ENCODE results near the gene PLCB4. TPM values are rescaled to one million over a fixed set of nuclear protein-coding genes. Genes with fewer than 3 reads are reported as not detected.

PLCB4 gene
- total RNA-seq, 1 donor from 2014 or later = 38.0 TPM

DNA sequence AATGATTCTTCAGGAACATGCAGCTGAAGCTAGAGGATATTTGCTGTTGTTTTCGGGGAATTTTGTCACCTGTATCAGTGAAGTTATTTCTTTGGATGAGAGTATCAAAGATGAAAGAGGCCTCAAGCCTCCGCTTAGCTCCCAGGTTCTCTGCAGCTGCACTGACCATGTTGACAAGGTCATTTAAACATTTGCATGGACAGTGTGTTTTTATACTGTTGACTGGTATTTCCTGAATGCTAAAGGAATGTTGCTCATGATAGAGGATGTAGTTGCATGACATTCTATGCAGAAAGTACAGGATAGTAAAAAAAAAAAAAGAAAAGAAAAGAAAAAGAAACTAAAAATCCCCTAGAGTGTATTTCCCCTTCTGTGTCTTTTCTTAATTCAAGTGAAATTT is 279.9 kb downstream of the PLCB4 start:
- Histone ChIP-seq H3K36me3 (no peaks in the 10 kb centered on the region), H3K27me3 (no peaks in the 10 kb centered on the region), H3K4me3 (no peak overlapping the region), H3K9me3 (no peaks in the 10 kb centered on the region), H3K4me1 (peaks cover 0 to 4% of the 10 kb centered on the region in 2 donors), H3K27ac (no peak overlapping the region)
- no peak for DNase-seq (ENCODE audit: low spot score in 2 of 2)
- TF ChIP-seq, protein P1, sequence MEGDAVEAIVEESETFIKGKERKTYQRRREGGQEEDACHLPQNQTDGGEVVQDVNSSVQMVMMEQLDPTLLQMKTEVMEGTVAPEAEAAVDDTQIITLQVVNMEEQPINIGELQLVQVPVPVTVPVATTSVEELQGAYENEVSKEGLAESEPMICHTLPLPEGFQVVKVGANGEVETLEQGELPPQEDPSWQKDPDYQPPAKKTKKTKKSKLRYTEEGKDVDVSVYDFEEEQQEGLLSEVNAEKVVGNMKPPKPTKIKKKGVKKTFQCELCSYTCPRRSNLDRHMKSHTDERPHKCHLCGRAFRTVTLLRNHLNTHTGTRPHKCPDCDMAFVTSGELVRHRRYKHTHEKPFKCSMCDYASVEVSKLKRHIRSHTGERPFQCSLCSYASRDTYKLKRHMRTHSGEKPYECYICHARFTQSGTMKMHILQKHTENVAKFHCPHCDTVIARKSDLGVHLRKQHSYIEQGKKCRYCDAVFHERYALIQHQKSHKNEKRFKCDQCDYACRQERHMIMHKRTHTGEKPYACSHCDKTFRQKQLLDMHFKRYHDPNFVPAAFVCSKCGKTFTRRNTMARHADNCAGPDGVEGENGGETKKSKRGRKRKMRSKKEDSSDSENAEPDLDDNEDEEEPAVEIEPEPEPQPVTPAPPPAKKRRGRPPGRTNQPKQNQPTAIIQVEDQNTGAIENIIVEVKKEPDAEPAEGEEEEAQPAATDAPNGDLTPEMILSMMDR (IDR thresholded peaks at IDR 0.05) = no peak
- intact Hi-C loops (cut with DNase I) = no loop called here

DNA sequence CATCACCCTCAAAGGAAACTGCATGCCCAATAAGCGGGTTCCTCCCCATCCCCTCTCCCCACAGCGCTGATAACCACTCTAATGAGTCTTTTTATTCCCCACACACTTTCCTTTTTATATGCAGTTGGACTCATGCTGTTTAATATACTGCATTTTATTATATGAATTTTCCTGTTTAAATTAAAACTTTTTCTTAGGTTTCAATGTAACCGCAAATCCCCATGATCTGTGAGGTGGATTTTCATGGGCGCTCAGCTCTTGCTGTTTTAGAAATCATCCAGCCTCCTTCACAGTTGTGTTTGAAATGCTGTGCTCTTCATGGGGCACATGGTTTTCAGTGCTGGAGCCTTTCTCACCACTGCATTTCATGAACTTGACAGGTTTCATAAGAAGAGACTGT is 280.4 kb downstream of the PLCB4 start:
- TF ChIP-seq, protein P1 (IDR thresholded peaks at IDR 0.05) = no peak
- H3K36me3 ChIP-seq = no peaks in the 10 kb centered on the region
- H3K27me3 ChIP-seq = no peaks in the 10 kb centered on the region
- no peak overlapping the region for H3K4me3 ChIP-seq
- peaks cover 0 to 4% of the 10 kb centered on the region in 2 donors for H3K4me1 ChIP-seq
- no peaks in the 10 kb centered on the region for H3K9me3 ChIP-seq
- H3K27ac ChIP-seq = no peak overlapping the region
- no peak for DNase-seq (ENCODE audit: low spot score in 2 of 2)
- intact Hi-C loops (cut with DNase I) = no loop called here

DNA sequence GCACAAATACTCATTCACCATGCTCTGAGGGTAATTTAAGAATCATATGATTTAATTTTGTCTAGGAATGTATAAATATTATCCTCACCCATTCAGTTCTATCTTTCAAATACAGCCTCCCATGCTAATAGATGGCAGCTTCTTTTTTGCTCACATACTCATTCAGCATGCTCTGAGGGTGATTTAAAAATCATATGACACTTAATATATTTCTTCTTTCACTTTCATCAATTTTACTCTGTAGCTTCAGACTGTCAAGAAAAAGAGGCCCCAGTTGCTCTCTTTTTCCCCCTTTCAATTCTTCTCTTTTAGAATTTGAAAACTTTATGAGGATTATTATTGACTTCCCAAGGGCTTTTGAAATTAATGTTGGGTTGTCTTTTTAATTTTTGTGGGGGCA is 283.9 kb downstream of the PLCB4 start:
- intact Hi-C loops (cut with DNase I) = no loop called here
- Histone ChIP-seq H3K4me1 (no peaks in the 10 kb centered on the region), H3K4me3 (no peak overlapping the region), H3K9me3 (no peaks in the 10 kb centered on the region), H3K27ac (no peak overlapping the region), H3K36me3 (no peaks in the 10 kb centered on the region), H3K27me3 (no peaks in the 10 kb centered on the region)
- DNase-seq (ENCODE audit: low spot score in 2 of 2) = no peak
- TF ChIP-seq, protein P1 (IDR thresholded peaks at IDR 0.05) = no peak

DNA sequence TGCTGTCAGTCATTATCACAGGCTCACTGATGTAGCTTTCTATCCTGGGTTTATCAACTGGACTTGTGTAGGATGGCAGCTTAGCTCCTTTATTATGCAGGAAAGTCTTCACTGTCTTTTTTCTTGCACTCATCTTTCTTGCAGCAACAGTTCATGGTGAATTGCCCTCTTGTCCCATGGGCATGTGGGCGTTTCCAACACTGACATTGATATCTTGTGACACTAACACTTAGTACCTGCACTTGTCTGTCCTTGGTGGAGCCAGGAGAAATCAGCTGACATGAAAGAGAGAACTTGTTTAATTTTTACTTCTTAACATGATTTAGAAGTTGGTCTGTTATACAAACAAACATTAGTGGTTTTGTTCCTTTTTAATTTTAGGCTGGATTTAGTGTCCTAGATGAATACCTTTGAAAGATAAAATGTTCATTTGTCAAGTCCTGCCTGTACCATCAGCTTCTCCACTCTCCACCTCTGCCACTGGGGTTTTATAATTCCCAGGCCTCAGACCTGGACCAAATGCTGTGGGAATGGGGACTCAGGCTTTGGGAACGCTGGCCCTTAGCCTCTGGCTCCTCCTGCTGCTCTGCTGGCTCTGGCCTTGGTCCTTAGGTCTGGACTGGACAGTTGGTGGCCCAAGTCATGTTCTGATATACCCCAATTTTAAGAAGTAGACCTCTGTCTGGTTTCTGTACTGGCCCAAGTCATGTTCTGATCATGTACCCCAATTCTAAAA is 284.5 kb downstream of the PLCB4 start:
- H3K4me3 ChIP-seq = no peak overlapping the region
- no peaks in the 10 kb centered on the region for H3K4me1 ChIP-seq
- DNase-seq (ENCODE audit: low spot score in 2 of 2) = no peak
- H3K36me3 ChIP-seq = no peaks in the 10 kb centered on the region
- no peak overlapping the region for H3K27ac ChIP-seq
- intact Hi-C loops (cut with DNase I) = no loop called here
- TF ChIP-seq, protein P1 (IDR thresholded peaks at IDR 0.05) = no peak
- H3K27me3 ChIP-seq = no peaks in the 10 kb centered on the region
- no peaks in the 10 kb centered on the region for H3K9me3 ChIP-seq

DNA sequence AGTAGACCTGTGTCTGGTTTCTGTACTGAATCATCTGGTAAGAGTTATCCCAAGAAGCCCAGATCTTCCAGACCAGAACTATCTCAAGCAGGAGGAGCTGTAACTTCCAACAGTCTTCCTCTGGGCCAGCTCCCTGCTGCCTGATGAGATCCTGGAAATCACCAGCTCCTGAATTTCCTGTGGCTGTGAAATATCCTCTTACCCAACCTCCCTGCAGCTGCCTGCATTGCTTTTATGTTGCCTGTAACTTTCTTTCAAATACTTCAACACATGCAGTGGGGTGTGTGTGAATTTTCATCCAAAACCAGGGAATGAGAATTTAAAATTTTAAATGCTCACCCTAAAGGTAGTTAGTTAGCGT is 285.0 kb downstream of the PLCB4 start:
- no peak overlapping the region for H3K4me3 ChIP-seq
- H3K27ac ChIP-seq = no peak overlapping the region
- H3K9me3 ChIP-seq = no peaks in the 10 kb centered on the region
- TF ChIP-seq, protein P1 (IDR thresholded peaks at IDR 0.05) = no peak
- intact Hi-C loops (cut with DNase I) = no loop called here
- no peaks in the 10 kb centered on the region for H3K36me3 ChIP-seq
- H3K4me1 ChIP-seq = no peaks in the 10 kb centered on the region
- DNase-seq (ENCODE audit: low spot score in 2 of 2) = no peak
- H3K27me3 ChIP-seq = no peaks in the 10 kb centered on the region

DNA sequence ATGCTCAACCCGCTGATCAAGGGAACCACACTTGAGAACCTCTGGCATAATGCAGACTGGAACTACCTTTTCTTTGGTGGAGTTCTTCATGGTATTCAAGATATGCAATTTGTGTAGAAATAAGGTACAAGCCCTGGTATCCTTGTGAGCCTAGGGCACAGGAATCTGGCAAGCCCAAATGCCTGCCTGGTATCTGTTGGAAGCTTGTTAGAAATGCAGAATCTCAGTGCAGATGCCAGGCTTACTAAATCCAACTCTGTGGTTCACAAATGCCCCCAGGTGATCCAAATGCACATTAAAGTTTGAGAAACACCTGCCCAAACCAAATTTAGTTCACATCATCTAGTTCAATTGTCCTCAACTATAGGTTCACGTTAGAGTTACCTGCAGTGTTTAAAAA is 285.7 kb downstream of the PLCB4 start:
- no peak for DNase-seq (ENCODE audit: low spot score in 2 of 2)
- Histone ChIP-seq H3K4me3 (no peak overlapping the region), H3K9me3 (no peaks in the 10 kb centered on the region), H3K27me3 (no peaks in the 10 kb centered on the region), H3K4me1 (peaks cover 0 to 2% of the 10 kb centered on the region in 2 donors), H3K36me3 (no peaks in the 10 kb centered on the region), H3K27ac (no peak overlapping the region)
- intact Hi-C loops (cut with DNase I) = no loop called here
- TF ChIP-seq, protein P1 (IDR thresholded peaks at IDR 0.05) = no peak
